A549 (cell line): ENCODE data around the gene SNX17.

Experiments used
- CEBPB ChIP-seq, 2 experiments: fragments of >200 bp in 1 of 2; sonication (Bioruptor Twin) in 1 of 2; formaldehyde crosslinking in 1 of 2; IDR thresholded peaks; 2 replicates each; pipeline ENCODE4 v1.6.1; 2012 to 2016
- CTCF ChIP-seq: fragments of >200 bp; sonication (Bioruptor Twin); formaldehyde crosslinking; IDR thresholded peaks from 3 replicates; pipeline ENCODE4 v1.5.1; 2016
- HOXA7 ChIP-seq: fragments of 250-450 bp; sonication (Bioruptor Pico); IDR thresholded peaks from 2 replicates; pipeline ENCODE4 v1.5.0; 2020; ENCODE audit warnings: mild to moderate bottlenecking, moderate library complexity
- MAZ ChIP-seq: fragments of 150-350 bp; IDR thresholded peaks from 2 replicates; pipeline ENCODE4 v1.6.1; 2014; ENCODE audit warnings: antibody characterized with exemption, low read depth, low read length, borderline replicate concordance
- POLR2A ChIP-seq: IDR thresholded peaks from 2 replicates; pipeline ENCODE4 v1.6.1; 2012; ENCODE audit warnings: mild to moderate bottlenecking, low read length
- POLR2AphosphoS2 ChIP-seq: conservative IDR thresholded peaks from 2 replicates; pipeline ENCODE4 v1.6.1; 2012; ENCODE audit warnings: low read length, improper control_type of control experiment, inconsistent platforms
- REST ChIP-seq: fragments of 200-600 bp; sonication (generic); IDR thresholded peaks from 2 replicates; pipeline ENCODE4 v1.6.1; 2016; ENCODE audit warnings: antibody characterized with exemption, mild to moderate bottlenecking, moderate library complexity
- SMC3 ChIP-seq: fragments of >200 bp; sonication (Bioruptor Twin); formaldehyde crosslinking; IDR thresholded peaks from 3 replicates; pipeline ENCODE4 v1.6.1; 2018; ENCODE audit warnings: inconsistent platforms

GRCh38 chr2:27412419-27413152 lies 42.2 kb downstream of the SNX17 start:
- TF ChIP-seq CTCF (no peak), POLR2AphosphoS2 (no peak), MAZ (no peak), HOXA7 (CRISPR knock-in tag) (no peak), POLR2A (no peak), REST (no peak), SMC3 (no peak), CEBPB (IDR thresholded peaks at IDR 0.05) (no peak)
